ENCODE results near the gene GATA5.
"Not testable (repeated sequence)": the region's sequence is repeated elsewhere in the genome, so short reads cannot be mapped to it uniquely, and the experiment has no call there.

GATA5 gene

GRCh38 chr20:62505337-62506045 is 29.7 kb upstream of the GATA5 start:
- no peak for DNase-seq (ENCODE audit: low read depth)

- no peak for DNase-seq (ENCODE audit: low read depth)
Observed at GRCh38 chr20:62504323-62504722, 28.5 kb upstream of the GATA5 start.

- DNase-seq (ENCODE audit: low read depth), result no peak
Observed at GRCh38 chr20:62503401-62504178, 27.8 kb upstream of the GATA5 start.

GRCh38 chr20:62502496-62503095 is 26.8 kb upstream of the GATA5 start:
- no peak for DNase-seq (ENCODE audit: low read depth)

GRCh38 chr20:62501801-62502495 is 26.2 kb upstream of the GATA5 start:
- peak; percentile 13 for DNase-seq (ENCODE audit: low read depth)

- DNase-seq (ENCODE audit: low read depth), result peak; percentile 66
Observed at GRCh38 chr20:62500237-62500864, 24.6 kb upstream of the GATA5 start.

- DNase-seq (ENCODE audit: low read depth), result no peak
Observed at GRCh38 chr20:62499758-62500236, 24.0 kb upstream of the GATA5 start.

- no peak for DNase-seq (ENCODE audit: low read depth)
Observed at GRCh38 chr20:62498874-62499273, 23.1 kb upstream of the GATA5 start.

- no peak for DNase-seq (ENCODE audit: low read depth)
Observed at GRCh38 chr20:62496568-62497218, 20.9 kb upstream of the GATA5 start.

- DNase-seq (ENCODE audit: low read depth), result no peak
Observed at GRCh38 chr20:62495749-62496567, 20.2 kb upstream of the GATA5 start.

- no peak for DNase-seq (ENCODE audit: low read depth)
Observed at GRCh38 chr20:62494980-62495748, 19.4 kb upstream of the GATA5 start.

- no peak for DNase-seq (ENCODE audit: low read depth)
Observed at GRCh38 chr20:62494537-62494936, 18.7 kb upstream of the GATA5 start.

GRCh38 chr20:62493886-62494285 is 18.1 kb upstream of the GATA5 start:
- DNase-seq (ENCODE audit: low read depth), result no peak

- DNase-seq (ENCODE audit: low read depth), result no peak
Observed at GRCh38 chr20:62493253-62493885, 17.6 kb upstream of the GATA5 start.

GRCh38 chr20:62492711-62493110 is 16.9 kb upstream of the GATA5 start:
- no peak for DNase-seq (ENCODE audit: low read depth)

GRCh38 chr20:62490783-62491182 is 15.0 kb upstream of the GATA5 start:
- DNase-seq (ENCODE audit: low read depth), result not testable (repeated sequence)

- DNase-seq (ENCODE audit: low read depth), result no peak
Observed at GRCh38 chr20:62489932-62490263, 14.1 kb upstream of the GATA5 start.

GRCh38 chr20:62489186-62489931 is 13.6 kb upstream of the GATA5 start:
- DNase-seq (ENCODE audit: low read depth), result no peak

- no peak for DNase-seq (ENCODE audit: low read depth)
Observed at GRCh38 chr20:62488470-62488869, 12.7 kb upstream of the GATA5 start.

All from activated T-helper 1 cell treated with Interleukin-2 at 50 U/mL for 16 hours (primary cell).